ENCODE data around the gene EHF.

DNA sequence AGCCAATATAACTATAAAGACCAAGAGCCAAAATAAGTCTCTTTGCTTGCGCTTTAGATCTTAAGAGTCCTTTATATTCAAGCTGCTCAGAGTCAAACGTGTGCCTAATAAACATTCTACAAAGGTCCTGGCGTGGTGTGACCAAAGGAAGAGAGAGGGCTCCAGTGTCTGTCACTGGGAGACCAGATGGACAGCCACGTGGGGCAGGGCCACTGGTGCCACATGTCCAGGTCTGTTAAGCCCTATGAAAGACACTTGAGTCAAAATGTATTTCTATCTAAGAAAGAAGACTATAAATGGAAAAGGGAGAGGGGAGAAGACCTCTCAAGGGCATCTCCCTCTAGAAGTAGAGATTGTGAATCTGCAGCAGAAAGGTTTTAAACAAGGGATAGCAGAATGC, 32.2 kb upstream of the EHF start:
- TF ChIP-seq, protein P1, sequence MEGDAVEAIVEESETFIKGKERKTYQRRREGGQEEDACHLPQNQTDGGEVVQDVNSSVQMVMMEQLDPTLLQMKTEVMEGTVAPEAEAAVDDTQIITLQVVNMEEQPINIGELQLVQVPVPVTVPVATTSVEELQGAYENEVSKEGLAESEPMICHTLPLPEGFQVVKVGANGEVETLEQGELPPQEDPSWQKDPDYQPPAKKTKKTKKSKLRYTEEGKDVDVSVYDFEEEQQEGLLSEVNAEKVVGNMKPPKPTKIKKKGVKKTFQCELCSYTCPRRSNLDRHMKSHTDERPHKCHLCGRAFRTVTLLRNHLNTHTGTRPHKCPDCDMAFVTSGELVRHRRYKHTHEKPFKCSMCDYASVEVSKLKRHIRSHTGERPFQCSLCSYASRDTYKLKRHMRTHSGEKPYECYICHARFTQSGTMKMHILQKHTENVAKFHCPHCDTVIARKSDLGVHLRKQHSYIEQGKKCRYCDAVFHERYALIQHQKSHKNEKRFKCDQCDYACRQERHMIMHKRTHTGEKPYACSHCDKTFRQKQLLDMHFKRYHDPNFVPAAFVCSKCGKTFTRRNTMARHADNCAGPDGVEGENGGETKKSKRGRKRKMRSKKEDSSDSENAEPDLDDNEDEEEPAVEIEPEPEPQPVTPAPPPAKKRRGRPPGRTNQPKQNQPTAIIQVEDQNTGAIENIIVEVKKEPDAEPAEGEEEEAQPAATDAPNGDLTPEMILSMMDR (IDR thresholded peaks at IDR 0.05): no peak
- TF ChIP-seq POLR2A (IDR thresholded peaks at IDR 0.05) (no peak), EP300 (IDR thresholded peaks at IDR 0.05) (no peak)

Measured in ovary (tissue), 3 donors.